NB4 (cell line): ENCODE data around the gene GPR139.

Source experiments
- CTCF ChIP-seq: IDR thresholded peaks from one replicate; pipeline ENCODE4 v1.5.1; 2012; ENCODE audit warnings: low read depth, low read length
- MYC ChIP-seq: IDR thresholded peaks from 2 replicates; pipeline ENCODE4 v1.6.1; 2011; ENCODE audit warnings: low read depth, low read length
- POLR2A ChIP-seq: IDR thresholded peaks from 2 replicates; pipeline ENCODE4 v1.6.1; 2011; ENCODE audit warnings: mild to moderate bottlenecking; ENCODE audit not compliant: insufficient read length; ENCODE audit errors: extremely low read depth

- TF ChIP-seq MYC (no peak), CTCF (no peak), POLR2A (no peak)
These were observed 25.7 kb upstream of the GPR139 start for GRCh38 chr16:20099375-20099774.
